Measurements from ENCODE around the gene GPR146.
A peak's percentile ranks its signal among the peaks of the same experiment; 100 is the strongest.
"Not testable (repeated sequence)": the region's sequence is repeated elsewhere in the genome, so short reads cannot be mapped to it uniquely, and the experiment has no call there.

GPR146 gene

DNA sequence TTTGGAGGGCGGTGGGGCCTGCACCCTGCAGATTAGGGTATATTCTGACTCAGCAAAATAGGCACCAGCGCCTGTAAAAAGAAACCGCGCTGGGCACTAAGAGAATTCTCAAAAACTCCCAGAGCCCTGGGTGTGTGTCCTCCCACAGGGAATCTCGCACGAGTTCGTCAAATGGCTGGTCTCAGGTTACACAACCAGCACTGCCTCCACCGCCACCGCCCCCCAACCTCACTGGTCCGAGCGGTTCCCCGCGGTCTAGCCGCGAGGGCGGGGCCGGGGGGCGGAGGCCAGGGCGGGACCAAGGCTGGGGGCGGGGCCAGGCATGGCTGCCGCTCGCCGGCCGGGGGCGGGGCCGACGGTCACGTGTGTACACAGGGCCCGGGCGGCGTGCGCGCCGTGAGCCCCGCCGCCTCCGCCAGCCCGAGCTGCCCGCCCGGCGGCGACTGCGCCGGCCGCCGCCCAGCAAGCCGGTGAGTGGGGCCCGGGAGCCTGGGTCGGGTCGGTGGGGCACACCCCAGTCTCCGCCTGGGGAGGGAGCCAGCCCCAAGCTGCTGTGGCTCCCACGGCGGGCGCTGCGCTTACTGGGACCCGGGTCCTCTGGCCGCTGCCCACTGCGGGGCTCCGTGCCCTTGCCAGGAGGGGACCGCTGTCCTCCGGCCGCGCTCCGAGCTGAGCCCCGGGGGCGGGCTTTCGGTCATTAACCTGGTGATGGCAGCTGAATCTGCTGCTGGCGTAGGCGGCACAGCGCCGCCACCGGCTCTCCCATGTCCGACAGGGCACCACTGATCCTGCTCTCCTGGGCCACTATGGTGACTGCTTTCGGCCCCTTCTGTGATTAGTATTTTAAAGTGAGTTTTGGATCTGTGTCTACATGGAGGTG is at the start of gene GPR146:
Gene GPR146, plus strand, starts transcription at position 358 of the 880 bp plus-strand sequence. CDS start 12,970 bp downstream, outside the sequence.
- DNase-seq (ENCODE audit: insufficient read length, low spot score) (peak; percentile 100), FAIRE-seq (peak; percentile 86)

DNA sequence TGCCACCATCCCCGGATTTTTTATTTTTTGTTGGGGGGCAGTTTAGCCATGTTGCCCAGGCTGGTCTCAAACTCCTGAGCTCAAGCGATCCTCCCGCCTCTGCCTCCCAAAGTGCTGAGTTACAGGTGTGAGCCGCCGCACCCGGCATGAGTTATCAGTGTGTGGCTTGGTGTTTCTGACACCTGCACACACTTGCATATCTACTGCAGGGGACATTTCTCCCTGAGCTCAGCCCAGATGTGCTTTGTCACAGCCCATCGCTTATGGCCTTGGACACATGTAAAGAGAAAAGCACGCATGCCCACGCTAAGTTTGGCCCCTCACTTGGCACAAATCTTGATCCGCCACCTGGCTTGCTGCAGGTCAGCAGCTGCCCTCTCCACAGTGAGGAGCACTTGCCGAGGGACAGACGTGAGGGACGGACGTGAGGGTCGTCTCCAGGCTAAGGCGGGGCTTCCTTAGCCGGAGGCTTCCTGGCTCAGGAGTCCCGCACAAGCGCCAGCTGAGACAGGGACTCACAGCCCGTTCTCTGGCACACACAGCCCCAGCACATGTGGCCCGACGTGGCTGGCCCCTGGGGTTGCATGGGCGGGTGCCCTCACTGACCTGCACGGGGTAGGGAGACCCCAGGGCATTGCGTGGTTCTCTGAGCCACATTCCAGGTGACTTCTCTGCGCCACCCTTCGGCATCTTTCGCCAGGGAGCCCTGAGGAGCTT is 49.6 kb upstream of the GPR146 start:
- no peak for DNase-seq (ENCODE audit: insufficient read length, low spot score)
- no peak for FAIRE-seq

DNA sequence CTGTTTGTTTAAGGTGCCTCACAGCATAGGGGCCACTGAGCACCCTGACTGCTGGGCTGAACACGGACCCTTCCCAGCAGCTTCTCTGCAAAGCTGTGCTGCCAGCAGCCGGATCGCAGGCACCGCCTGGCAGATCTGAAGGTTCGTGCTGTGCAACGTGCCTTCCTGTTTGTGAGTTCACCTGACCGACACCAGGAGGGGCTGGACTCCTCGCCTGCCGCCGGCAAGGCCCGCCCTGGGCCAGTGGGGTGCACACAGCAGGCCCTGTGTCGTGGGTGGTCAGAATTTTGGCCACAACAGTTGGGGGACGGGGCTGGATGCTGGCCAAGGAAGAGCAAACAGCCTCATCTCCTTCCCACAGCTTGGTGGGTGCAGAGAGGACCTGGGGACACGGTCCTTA is 48.8 kb upstream of the GPR146 start:
- DNase-seq (ENCODE audit: insufficient read length, low spot score): no peak
- FAIRE-seq: no peak

DNA sequence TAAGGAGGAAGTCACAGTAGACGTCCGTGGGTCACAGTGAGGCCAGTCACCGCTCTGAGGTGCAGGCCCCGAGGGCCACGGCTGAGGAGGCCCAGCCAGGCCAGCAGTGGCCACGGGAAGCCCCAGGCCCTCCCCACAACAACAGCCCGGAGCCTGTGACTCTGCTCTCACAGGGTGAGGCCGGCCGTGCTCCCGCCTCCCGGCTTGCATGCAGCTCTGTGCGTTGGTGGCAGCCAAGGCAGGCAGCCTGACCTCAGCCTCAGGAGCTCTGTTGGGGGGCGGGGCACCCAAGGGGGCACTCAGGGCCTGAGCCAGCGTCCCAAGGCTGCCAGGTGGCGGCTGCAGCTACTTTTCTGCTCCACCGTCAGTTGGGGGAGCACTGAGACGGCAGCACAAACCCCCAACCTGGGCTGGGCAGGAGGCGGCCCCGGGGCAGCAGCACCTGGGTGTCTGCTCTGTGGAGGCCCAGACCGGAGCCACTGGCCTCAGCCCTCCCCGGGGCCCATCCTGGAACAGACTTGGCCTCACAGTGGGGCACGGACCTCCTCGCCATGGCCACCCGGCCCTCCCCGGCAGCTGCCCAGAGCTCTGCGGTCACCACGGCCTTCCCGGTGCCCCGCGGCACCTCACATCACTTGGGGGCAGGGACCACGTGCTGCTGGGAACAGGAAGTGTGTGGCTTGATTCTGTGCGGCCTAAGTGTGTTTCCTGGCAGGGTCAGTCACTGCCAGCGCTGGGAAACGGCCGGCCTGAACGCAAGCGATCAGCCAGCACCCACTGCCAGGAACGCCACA is 48.1 kb upstream of the GPR146 start:
- DNase-seq (ENCODE audit: insufficient read length, low spot score) (no peak), FAIRE-seq (no peak)

DNA sequence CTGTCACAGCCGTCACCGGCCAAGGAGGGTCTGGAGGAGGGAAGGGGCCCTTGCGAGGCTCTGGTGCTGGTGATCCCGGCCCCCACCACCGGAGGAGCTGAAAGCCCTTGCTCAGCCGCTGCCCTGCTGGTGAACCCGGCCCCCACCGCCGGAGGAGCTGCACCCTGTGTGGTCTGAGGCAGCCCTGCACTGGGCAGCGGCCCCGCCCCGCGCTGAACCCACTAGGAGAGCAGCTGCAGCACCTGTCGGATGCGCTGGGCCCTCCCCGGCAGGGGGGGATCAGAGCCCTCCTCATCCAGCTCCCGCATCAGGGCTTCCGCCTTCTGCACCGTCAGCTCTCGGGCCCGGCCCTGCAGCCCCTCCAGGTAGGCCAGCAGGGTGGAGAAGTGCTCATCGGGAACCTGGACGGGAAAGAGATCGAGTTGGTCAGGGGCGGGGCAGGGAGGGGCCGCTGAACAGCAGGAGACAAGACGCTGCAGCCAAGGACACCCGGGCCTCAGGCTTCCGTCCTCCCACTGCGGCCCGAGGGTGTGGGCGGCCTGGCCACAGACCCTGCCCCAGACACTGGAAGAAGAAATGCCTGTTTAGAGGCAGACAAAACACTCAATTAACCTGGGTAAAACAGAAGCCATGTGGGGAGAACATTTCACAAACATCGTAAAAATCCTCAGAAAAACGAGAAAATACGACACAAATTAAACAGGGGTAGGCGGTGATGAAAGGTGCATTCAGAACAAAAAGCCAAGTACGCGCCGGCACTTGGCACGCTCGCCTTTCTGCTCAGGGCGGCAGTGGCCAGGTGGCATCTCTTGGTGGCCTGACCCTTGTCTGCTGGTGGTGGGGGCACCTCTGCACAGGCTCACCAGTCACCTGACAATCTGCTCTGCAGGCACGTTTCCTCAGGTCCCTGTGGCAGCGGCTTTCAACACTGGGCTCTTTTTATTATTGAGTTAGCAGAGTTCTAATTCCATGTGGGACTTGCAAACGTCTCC is 46.6 kb upstream of the GPR146 start:
- no peak for DNase-seq (ENCODE audit: insufficient read length, low spot score)
- FAIRE-seq: no peak

DNA sequence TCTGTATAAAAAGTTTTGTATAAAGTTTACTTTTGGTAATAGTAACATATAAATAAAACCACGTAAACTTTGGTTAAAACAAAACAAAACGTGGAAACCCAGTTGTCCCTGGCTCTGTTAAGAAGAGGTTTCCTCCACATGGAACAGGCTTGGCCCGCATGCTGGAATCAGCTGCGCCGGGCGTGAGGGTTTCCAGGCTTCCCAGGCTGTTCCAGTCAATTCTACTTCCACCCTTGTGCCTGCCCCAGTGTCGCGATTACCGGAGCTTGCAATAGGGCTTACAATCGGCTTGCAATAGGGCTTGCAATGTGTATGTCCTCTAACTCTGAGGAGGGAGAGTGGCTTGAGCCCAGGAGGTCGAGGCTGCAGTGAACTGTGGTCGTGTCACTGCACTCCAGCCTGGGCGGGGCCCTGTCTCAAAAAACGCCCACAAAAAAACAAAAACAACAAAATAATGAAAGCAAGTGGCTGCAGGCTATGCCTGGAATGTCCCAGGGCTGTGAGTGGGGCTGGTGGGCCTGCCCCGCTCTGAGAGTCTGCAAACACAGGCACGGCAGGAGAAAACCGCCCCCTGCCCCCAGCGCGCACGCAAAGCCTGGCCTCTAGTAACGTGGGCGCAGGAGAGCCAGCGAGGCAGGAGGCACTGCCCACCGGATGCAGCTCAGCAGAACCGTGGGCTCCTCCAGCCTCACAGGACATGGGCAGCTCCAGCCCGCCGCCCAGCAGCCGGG is 45.0 kb upstream of the GPR146 start:
- no peak for DNase-seq (ENCODE audit: insufficient read length, low spot score)
- FAIRE-seq: no peak

DNA sequence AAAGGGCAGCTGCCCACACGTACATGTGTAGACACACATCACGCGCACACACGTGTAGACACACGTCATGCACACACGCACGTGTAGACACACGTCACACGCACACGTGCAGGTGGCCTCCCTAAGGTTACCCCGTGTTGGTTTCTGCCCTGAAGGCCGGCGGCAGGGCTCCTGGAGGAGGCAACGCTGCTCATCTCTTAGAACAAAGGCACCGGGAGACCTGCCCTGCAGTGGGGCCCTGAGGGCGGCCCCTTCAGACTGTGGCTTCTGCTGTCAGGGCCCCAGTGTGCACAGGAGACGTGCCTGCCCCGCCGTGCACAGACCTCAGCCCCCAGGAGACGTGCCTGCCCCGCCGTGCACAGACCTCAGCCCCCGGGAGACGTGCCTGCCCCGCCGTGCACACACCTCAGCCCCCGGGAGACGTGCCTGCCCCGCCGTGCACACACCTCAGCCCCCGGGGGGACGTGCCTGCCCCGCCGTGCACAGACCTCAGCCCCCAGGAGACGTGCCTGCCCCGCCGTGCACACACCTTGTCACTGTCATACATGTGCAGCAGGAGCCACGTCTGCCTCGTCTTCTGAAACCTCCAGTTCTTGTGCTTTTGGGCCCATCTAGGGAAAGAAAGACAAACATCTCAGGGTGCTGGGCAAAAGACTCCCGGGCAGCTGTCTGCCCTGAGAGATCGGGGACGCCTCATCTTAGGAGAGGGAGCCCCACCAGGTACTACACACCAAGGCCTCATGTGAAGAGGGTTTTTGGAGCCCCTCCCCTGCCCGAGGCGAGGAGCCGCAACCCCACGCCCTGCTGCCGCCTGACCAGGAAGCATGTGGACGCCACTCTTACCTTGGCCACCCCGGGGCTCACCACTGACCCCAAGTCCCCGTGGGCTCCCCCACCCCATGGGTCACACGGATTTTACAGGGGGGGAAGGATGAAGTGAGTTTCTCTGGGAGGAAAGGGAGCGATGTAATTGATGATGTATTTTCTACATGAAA is 44.1 kb upstream of the GPR146 start:
- FAIRE-seq: no peak

GRCh38 chr7:1001069-1001770 is 43.1 kb upstream of the GPR146 start:
- not testable (repeated sequence) for FAIRE-seq; DNase-seq (ENCODE audit: insufficient read length, low spot score)

More for the DNA sequence above, 44.1 kb upstream of the GPR146 start:
- no peak for DNase-seq (ENCODE audit: insufficient read length, low spot score)

DNA sequence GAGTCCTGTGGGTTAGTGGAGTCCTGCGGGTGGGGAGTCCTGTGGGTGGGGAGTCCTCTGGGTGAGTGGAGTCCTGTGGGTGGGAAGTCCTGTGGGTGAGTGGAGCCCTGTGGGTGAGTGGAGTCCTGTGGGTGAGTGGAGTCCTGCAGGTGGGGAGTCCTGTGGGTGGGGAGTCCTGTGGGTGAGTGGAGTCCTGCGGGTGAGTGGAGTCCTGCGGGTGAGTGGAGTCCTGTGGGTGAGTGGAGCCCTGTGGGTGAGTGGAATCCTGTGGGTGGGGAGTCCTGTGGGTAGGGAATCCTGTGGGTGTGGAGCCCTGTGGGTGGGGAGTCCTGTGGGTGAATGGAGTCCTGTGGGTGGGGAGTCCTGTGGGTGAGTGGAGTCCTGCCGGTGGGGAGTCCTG is 42.3 kb upstream of the GPR146 start:
- not testable (repeated sequence) for FAIRE-seq

DNA sequence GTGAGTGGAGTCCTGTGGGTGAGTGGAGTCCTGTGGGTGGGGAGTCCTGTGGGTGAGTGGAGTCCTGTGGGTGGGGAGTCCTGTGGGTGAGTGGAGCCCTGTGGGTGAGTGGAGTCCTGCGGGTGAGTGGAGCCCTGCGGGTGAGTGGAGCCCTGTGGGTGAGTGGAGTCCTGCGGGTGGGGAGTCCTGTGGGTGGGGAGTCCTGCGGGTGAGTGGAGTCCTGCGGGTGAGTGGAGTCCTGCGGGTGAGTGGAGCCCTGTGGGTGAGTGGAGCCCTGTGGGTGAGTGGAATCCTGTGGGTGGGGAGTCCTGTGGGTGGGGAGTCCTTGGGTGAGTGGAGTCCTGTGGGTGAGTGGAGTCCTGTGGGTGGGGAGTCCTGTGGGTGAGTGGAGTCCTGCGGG is 41.9 kb upstream of the GPR146 start:
- not testable (repeated sequence) for FAIRE-seq; DNase-seq (ENCODE audit: insufficient read length, low spot score)

More for the DNA sequence above, 42.3 kb upstream of the GPR146 start:
- DNase-seq (ENCODE audit: insufficient read length, low spot score): not testable (repeated sequence)

GRCh38 chr7:1004018-1004852 is 40.1 kb upstream of the GPR146 start:
- no peak for DNase-seq (ENCODE audit: insufficient read length, low spot score)
- no peak for FAIRE-seq

DNA sequence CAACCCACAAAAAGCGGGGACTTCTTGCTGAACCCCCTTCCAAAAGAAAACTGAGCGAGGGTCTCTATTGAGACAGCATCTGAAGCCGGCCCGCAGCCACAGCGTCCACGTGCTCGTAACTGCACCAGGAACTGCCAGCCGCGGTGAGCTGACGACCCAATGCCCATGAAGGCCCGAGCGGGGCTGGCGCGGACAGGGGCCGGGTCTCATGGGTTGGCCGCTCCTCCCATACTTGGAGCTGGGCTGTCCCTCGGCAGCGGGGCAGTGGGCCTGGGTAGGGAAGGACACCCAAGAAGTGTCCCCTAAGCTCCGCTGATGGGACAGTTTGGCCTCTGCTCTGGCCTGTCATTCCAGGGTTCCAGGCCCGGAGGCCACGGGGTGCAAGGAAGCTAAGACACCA is 39.0 kb upstream of the GPR146 start:
- FAIRE-seq: no peak
- DNase-seq (ENCODE audit: insufficient read length, low spot score): no peak

GRCh38 chr7:1007901-1008300 is 36.4 kb upstream of the GPR146 start:
- no peak for FAIRE-seq
- DNase-seq (ENCODE audit: insufficient read length, low spot score): no peak

- DNase-seq (ENCODE audit: insufficient read length, low spot score): no peak
- FAIRE-seq: no peak
Observed at GRCh38 chr7:1008733-1009363, 35.5 kb upstream of the GPR146 start.

DNA sequence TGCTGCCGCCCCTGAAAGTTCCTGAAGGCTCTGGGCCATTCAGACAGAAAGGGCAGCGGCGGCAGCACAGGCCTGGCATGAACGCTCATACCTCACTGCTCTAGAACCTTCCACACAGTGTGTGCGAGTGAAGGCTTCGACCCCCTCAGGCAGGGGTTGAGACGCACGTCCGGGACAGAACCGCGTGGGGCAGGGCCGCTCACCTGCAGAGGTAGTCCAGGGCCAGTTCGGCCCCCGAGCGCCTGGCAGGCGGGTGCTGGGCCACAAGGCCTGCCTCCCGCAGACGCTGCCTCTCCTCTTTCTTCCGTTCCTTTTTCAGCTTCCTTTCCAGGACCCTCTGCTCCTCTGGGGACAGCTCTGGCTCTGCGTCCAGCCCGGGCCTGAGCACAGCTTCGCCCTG is 34.6 kb upstream of the GPR146 start:
- no peak for FAIRE-seq
- no peak for DNase-seq (ENCODE audit: insufficient read length, low spot score)

GRCh38 chr7:1010226-1010625 is 34.1 kb upstream of the GPR146 start:
- DNase-seq (ENCODE audit: insufficient read length, low spot score) (no peak), FAIRE-seq (no peak)

Measured in GM19239 (cell line).